HG03354 (cell line): ENCODE results near the gene GFI1B.
"Not testable (repeated sequence)": the region's sequence is repeated elsewhere in the genome, so short reads cannot be mapped to it uniquely, and the experiment has no call there.

ENCODE experiments used
- ATAC-seq: cut with Tn5 transposase; IDR thresholded peaks from one replicate; pipeline ENCODE4 v1.9.1; 2021; ENCODE audit warnings: mild to moderate bottlenecking; ENCODE audit not compliant: unreplicated experiment, poor library complexity, severe bottlenecking

The GFI1B gene

GRCh38 chr9:132989414-132989996, 11.0 kb downstream of the GFI1B start:
- no peak for ATAC-seq

- ATAC-seq, result not testable (repeated sequence)
These were observed 11.6 kb downstream of the GFI1B start for GRCh38 chr9:132989998-132990557.

GRCh38 chr9:132990781-132991180, 12.3 kb downstream of the GFI1B start:
- no peak for ATAC-seq

GRCh38 chr9:132991351-132992300, 13.1 kb downstream of the GFI1B start:
- ATAC-seq, result no peak

- ATAC-seq, result no peak
These were observed 15.0 kb downstream of the GFI1B start for GRCh38 chr9:132993511-132993939.

GRCh38 chr9:132994410-132995120, 16.1 kb downstream of the GFI1B start:
- no peak for ATAC-seq

GRCh38 chr9:132995121-132995420, 16.6 kb downstream of the GFI1B start:
- ATAC-seq, result no peak

GRCh38 chr9:132995879-132996278, 17.4 kb downstream of the GFI1B start:
- no peak for ATAC-seq

- no peak for ATAC-seq
These were observed 18.0 kb downstream of the GFI1B start for GRCh38 chr9:132996526-132996925.

- no peak for ATAC-seq
These were observed 19.1 kb downstream of the GFI1B start for GRCh38 chr9:132997591-132997990.

- ATAC-seq, result not testable (repeated sequence)
These were observed 19.7 kb downstream of the GFI1B start for GRCh38 chr9:132998221-132998620.

GRCh38 chr9:132998831-132999635, 20.5 kb downstream of the GFI1B start:
- ATAC-seq, result no peak

GRCh38 chr9:133002147-133003070, 23.9 kb downstream of the GFI1B start:
- no peak for ATAC-seq

GRCh38 chr9:133003071-133003461, 24.6 kb downstream of the GFI1B start:
- no peak for ATAC-seq

- ATAC-seq, result no peak
These were observed 25.2 kb downstream of the GFI1B start for GRCh38 chr9:133003671-133004090.

- ATAC-seq, result no peak
These were observed 25.9 kb downstream of the GFI1B start for GRCh38 chr9:133004091-133004998.

GRCh38 chr9:133004999-133005760, 26.7 kb downstream of the GFI1B start:
- no peak for ATAC-seq
